HK-2 (cell line): ENCODE results near the gene SH3BP1.
"Not testable (repeated sequence)": the region's sequence is repeated elsewhere in the genome, so short reads cannot be mapped to it uniquely, and the experiment has no call there.

ENCODE experiments used
- DNase-seq: peaks from one replicate; pipeline ENCODE4 v3.0.0-alpha.2; 2018; ENCODE audit not compliant: unreplicated experiment

The SH3BP1 gene

GRCh38 chr22:37639070-37639760 lies at the start of gene SH3BP1:
Gene SH3BP1 (plus strand): TSS chr22:37639669. CDS start chr22:37639788, 119 bp downstream.
- DNase-seq = no peak

DNA sequence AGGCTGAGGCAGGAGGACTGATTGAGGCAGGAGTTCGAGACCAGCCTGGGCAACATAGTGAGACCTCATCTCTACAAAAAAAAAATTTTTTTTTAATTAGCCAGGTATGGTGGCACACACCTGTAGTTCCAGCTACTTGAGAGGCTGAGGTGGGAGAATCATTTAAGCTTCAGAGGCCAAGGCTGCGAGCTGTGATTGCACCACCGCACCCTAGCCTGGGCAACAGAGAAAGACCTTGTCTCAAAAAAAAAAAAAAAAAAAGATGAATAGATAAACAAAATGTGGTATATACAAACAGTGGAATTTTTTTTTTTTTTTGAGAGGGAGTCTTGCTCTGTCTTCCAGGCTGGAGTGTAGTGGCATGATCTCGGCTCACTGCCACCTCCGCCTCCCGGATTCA lies 48.4 kb upstream of the SH3BP1 start:
- not testable (repeated sequence) for DNase-seq

- DNase-seq = no peak
Measured at GRCh38 chr22:37591823-37592404, 47.6 kb upstream of the SH3BP1 start.

- DNase-seq = no peak
Measured at GRCh38 chr22:37594237-37594636, 45.2 kb upstream of the SH3BP1 start.

GRCh38 chr22:37599153-37599552 lies 40.3 kb upstream of the SH3BP1 start:
- DNase-seq = no peak

DNA sequence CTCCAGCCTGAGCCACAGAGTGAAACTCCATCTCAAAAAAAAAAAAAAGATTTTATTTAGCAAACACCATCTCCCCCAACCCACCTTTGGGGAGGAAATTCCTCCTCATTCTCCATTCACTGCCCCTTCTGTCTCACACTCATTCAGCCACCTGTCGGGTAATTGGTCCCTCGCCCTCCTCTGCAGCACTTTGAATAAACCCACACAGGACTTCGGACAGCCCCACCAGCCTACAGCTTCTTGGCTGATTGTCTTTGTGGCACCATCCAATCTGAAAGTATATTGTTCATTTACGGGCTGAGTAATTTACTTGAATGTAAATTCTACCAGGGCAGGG lies 38.3 kb upstream of the SH3BP1 start:
- DNase-seq = no peak

DNA sequence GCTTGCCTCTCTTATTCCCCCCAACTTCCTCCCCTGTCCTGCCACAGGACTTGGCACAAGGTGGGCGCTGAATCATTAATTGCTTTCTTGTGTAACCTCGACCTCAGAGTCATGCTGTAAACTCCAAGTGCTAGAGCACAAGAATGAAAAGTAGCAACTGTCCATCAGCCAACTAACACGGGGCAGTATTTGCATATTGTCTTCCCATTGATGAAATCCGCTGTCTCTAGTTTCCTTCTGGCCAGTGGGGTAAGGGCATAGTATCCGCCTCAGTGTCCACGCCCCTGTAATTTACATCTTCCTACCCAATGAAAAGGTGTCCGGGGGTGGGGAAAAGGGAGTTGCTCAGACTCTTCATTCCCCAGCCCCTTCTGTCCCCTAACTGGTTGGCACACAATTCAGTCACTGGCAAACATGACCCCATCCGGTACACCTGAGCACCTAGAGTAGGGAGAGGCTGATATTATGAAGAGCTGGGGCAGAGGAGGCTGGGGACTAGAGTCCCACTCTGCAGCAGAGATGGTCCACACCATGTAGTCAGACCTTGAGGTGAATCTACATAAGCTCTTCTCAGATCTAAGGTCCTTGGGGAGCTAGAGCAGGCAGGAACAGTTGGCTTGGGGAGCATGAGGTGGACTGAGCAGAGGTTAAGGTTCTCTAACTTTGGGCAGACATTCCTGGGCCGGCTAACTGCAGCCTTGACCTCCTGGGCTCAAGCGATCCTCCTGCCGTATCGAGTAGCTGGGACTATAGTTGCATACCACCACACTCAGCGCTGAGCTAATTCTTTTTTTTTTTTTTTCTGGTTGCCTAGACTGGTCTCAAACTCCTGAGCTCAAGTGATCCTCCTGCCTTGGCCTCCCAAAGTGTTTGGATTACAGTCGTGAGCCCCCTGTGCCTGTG lies 37.7 kb upstream of the SH3BP1 start:
- DNase-seq = no peak

GRCh38 chr22:37602546-37603277 lies 36.8 kb upstream of the SH3BP1 start:
- not testable (repeated sequence) for DNase-seq

- DNase-seq = no peak
Measured at GRCh38 chr22:37604074-37604473, 35.4 kb upstream of the SH3BP1 start.

DNA sequence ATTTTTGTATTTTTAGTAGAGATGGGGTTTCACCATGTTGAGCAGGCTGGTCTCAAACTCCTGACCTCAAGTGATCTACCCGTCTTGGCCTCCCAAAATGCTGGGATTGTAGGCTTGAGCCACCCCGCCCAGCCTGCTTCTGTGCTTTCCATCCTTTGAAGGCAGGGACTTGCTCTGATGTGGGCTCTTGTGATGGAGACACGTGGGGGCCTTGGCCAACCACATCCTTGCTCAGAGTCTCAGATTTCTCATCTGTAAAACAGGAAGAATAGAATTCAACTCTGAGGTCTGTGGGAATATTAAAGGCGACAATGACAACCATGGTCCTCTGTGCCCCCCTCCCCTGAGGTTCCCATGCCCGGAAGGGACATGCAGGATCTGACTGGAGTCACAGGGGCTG lies 34.6 kb upstream of the SH3BP1 start:
- DNase-seq = no peak

DNA sequence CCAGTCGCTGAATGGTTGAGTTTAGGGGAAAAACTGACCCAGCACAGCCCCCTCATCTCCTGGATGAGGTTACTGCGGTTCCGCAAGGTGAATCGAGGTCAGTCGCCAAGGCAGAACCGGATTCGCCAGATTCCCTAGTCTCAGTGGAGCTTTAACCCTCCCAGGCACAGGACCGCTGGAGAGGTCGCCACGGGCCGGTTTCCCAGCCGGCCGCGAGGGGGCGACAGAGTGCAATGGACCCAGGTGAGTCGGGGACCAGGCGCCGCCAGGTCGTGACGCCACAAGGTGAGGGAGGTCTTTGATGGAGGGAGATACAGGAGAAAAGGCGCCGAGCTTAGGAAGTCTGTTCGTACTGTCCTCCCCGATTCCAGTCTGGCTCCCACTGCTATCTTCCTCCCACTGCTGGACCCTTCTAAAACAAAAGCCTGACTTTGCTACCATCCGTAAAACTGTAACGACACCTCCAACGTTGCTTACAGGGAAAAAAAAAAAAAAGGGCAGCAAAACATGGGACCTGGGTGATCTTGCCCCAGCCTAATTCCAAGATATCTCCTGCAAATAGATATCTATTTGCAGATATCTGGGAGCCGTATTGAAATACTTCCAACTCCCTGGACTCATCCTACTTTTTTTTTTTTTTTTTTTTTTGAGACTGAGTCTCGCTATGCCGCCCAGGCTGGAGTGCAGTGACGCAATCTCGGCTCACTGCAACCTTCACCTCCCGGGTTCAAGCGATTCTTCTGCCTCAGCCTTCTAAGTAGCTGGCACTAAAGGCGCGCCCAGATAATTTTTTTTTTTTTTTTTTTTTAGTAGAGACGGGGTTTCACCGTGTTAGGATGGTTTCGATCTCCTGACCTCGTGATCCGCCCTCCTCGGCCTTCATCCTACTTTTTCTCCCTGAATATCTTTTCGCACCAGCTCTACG lies 32.2 kb upstream of the SH3BP1 start:
- peak; percentile 88 for DNase-seq

DNA sequence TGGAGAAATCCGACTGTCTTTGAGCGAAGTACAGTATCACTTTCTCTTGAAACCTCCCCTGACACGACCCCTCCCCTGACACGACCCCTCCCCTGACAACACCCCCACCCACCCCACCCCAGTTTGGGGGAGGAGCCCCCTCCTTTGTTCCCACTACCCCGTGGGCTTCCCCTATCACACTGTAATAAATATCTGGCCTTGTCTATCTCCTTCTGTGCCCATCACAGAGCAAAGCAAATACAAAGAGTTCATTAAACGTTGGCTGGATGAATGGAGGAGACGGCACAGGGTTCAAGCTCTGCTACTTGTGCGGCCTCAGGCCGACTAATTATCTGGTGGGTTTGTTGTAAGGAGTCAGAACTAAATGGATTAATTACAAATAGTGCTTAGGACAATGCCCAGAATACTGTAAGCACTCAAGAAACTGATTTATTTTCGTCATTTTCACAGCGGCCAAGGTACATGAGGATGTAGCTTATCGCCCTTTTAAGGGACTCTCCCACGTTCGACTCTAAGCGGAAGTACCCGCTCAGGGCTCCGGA lies 31.5 kb upstream of the SH3BP1 start:
- no peak for DNase-seq

GRCh38 chr22:37608477-37609239 lies 30.8 kb upstream of the SH3BP1 start, which contains the start of gene GGA1:
Gene GGA1 (plus strand): TSS chr22:37608834. CDS start chr22:37608861, 27 bp downstream.
- peak; percentile 94 for DNase-seq

DNA sequence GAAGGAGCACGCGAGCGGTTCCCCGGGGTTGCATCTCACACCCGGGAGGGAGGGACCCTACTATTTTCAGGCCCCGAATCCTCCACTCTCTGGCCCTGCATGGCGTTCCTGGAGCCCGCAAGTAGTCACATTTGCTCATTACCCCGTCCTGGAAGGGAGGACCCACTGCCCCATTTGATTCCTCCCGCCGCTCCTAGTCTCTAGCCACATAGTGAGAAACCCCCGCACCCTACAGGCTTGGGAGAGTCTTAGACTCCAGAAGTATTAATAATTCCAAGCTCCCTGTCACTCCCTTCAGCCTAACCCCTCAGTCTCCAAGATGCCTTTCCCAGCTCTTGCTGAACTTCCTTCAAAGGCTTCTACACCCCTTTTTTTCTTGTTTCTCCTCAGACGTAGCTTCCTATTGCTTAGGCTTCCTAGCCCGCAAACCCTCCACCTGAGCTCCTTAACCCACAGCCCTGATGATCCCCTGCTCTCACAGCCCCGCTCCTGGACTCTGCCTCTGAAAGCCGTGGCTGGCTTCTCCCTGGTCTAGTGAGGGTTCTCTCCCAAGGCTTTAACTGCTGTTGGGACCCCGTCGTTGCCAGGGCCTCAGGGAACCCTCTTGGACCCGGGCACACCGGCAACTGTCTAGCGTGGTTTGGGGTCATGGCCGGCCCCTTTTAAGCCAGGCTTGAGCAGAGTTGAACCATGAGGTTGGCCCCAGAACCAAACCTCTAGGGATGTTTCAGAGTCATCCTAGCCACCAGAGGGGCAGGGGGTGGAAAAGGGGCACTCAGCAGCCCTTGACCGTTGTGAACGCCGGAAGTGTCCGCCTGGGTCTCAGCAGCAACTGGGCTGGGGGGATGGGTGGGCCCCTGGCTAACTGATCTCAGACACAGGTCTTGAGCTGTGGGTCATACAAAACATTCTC lies 30.0 kb upstream of the SH3BP1 start:
- DNase-seq = no peak

DNA sequence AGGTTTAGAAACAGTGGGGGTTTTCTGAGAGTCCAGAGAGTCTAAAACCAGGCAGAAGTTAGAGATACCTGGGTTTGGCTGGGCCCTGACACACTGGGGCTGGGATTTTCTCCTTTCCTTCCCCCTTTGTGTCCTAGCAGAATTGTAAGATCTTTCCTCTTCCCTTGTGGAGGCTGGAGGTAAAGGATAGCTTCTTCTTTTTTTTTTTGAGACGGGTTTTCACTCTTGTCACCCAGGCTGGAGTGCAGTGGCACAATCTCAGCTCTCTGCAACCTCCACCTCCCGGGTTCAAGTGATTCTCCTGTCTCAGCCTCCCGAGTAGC lies 29.4 kb upstream of the SH3BP1 start:
- not testable (repeated sequence) for DNase-seq

DNA sequence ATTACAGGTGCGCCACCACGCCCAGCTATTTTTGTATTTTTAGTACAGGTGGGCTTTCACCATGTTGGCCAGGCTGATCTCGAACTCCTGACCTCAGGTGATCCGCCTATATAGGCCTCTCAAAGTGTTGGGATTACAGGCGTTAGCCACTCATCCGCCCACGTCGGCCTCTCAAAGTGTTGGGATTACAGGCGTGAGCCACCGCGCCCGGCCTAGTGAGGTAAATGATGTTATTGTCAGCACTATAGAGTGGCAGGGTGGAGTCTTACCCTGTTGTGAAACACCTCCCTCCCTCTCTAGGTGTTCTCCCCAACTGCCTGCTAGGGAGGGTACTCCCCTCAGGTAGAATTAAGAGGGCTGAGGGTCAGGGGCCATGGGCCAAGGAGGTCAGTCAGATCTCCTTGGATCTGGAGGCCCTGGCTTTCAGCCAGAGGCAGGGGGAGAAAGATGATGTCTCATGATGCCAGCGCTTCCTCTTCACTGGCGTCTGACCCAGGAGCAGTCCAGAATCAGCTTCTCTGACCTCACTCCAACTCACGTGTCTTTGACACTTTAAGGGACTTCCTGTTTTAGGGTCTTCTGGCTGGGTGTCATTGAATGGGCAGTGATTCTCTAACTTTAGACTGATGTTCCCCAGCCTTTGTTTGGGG lies 28.9 kb upstream of the SH3BP1 start:
- DNase-seq = no peak

- DNase-seq = no peak
Measured at GRCh38 chr22:37611207-37611606, 28.3 kb upstream of the SH3BP1 start.
